ENCODE results near the gene DDIT4. TPM values are rescaled to one million over a fixed set of nuclear protein-coding genes. Genes with fewer than 3 reads are reported as not detected.

The DDIT4 gene
- total RNA-seq, 1 donor from 2014 or later = 200 TPM

GRCh38 chr10:72309290-72310240 is 35.8 kb downstream of the DDIT4 start:
- peaks cover 50% of the 10 kb centered on the region for H3K4me1 ChIP-seq
- H3K27ac ChIP-seq = peak overlapping the region; percentile 52
- TF ChIP-seq CTCF (IDR thresholded peaks at IDR 0.05) = no peak
- H3K9me3 ChIP-seq = no peaks in the 10 kb centered on the region
- H3K27me3 ChIP-seq = no peaks in the 10 kb centered on the region
- peak; percentile 72 for DNase-seq
- no peak overlapping the region for H3K4me3 ChIP-seq
- ATAC-seq = peak; percentile 79
- intact Hi-C loops (cut with DNase I) = no loop called here
- no peaks in the 10 kb centered on the region for H3K36me3 ChIP-seq

GRCh38 chr10:72310241-72310633 is 36.5 kb downstream of the DDIT4 start:
- Histone ChIP-seq H3K27me3 (no peaks in the 10 kb centered on the region), H3K36me3 (no peaks in the 10 kb centered on the region), H3K4me3 (no peak overlapping the region), H3K9me3 (no peaks in the 10 kb centered on the region), H3K27ac (peak overlapping the region; percentile 52), H3K4me1 (peaks cover 56% of the 10 kb centered on the region)
- intact Hi-C loops (cut with DNase I) = no loop called here
- ATAC-seq = no peak
- no peak for TF ChIP-seq CTCF (IDR thresholded peaks at IDR 0.05)
- no peak for DNase-seq

GRCh38 chr10:72310636-72311035 is 36.9 kb downstream of the DDIT4 start:
- no peak for DNase-seq
- no peak overlapping the region for H3K4me3 ChIP-seq
- H3K36me3 ChIP-seq = no peaks in the 10 kb centered on the region
- H3K27me3 ChIP-seq = no peaks in the 10 kb centered on the region
- H3K27ac ChIP-seq = peak overlapping the region; percentile 52
- peaks cover 57% of the 10 kb centered on the region for H3K4me1 ChIP-seq
- peak; percentile 43 for ATAC-seq
- no peaks in the 10 kb centered on the region for H3K9me3 ChIP-seq
- intact Hi-C loops (cut with DNase I) = no loop called here
- no peak for TF ChIP-seq CTCF (IDR thresholded peaks at IDR 0.05)

GRCh38 chr10:72311667-72312066 is 37.9 kb downstream of the DDIT4 start:
- H3K4me1 ChIP-seq = peaks cover 57% of the 10 kb centered on the region
- no peak for TF ChIP-seq CTCF (IDR thresholded peaks at IDR 0.05)
- no peaks in the 10 kb centered on the region for H3K27me3 ChIP-seq
- no peak overlapping the region for H3K4me3 ChIP-seq
- intact Hi-C loops (cut with DNase I) = no loop called here
- no peak overlapping the region for H3K27ac ChIP-seq
- no peaks in the 10 kb centered on the region for H3K36me3 ChIP-seq
- H3K9me3 ChIP-seq = no peaks in the 10 kb centered on the region
- DNase-seq = no peak
- ATAC-seq = no peak

GRCh38 chr10:72312865-72313391 is 39.2 kb downstream of the DDIT4 start:
- H3K9me3 ChIP-seq = no peaks in the 10 kb centered on the region
- H3K4me1 ChIP-seq = peaks cover 67% of the 10 kb centered on the region
- H3K36me3 ChIP-seq = no peaks in the 10 kb centered on the region
- H3K27me3 ChIP-seq = no peaks in the 10 kb centered on the region
- intact Hi-C loops (cut with DNase I) = no loop called here
- no peak for TF ChIP-seq CTCF (IDR thresholded peaks at IDR 0.05)
- no peak overlapping the region for H3K4me3 ChIP-seq
- no peak for ATAC-seq
- H3K27ac ChIP-seq = no peak overlapping the region
- no peak for DNase-seq
